Measurements from ENCODE around the gene PIPOX.

Gene PIPOX

GRCh38 chr17:29042679-29043538, at the start of gene PIPOX:
PIPOX (plus strand) TSS chr17:29043141; CDS start chr17:29043226, 85 bp downstream.
- FAIRE-seq: no peak

- FAIRE-seq: no peak
These were observed 49.1 kb upstream of the PIPOX start for GRCh38 chr17:28993645-28994426.

GRCh38 chr17:28996554-28997096, 46.3 kb upstream of the PIPOX start:
- FAIRE-seq: no peak

GRCh38 chr17:28997806-28998205, 45.1 kb upstream of the PIPOX start:
- FAIRE-seq: no peak

- FAIRE-seq: no peak
These were observed 43.7 kb upstream of the PIPOX start for GRCh38 chr17:28999206-28999605.

GRCh38 chr17:29000973-29001372, 42.0 kb upstream of the PIPOX start:
- FAIRE-seq: no peak

GRCh38 chr17:29002811-29003210, 40.1 kb upstream of the PIPOX start:
- no peak for FAIRE-seq

- FAIRE-seq: no peak
These were observed 39.7 kb upstream of the PIPOX start for GRCh38 chr17:29003289-29003688.

GRCh38 chr17:29004081-29004692, 38.8 kb upstream of the PIPOX start:
- no peak for FAIRE-seq

GRCh38 chr17:29005936-29006511, 36.9 kb upstream of the PIPOX start, which contains the start of gene SEZ6:
SEZ6 (minus strand) TSS chr17:29006033; CDS start chr17:29005869, 164 bp downstream.
- FAIRE-seq: no peak

GRCh38 chr17:29007456-29007855, 35.5 kb upstream of the PIPOX start:
- no peak for FAIRE-seq

GRCh38 chr17:29007860-29008455, 35.0 kb upstream of the PIPOX start:
- no peak for FAIRE-seq

- no peak for FAIRE-seq
These were observed 34.4 kb upstream of the PIPOX start for GRCh38 chr17:29008591-29008990.

- FAIRE-seq: no peak
These were observed 32.8 kb upstream of the PIPOX start for GRCh38 chr17:29010129-29010528.

GRCh38 chr17:29010586-29010985, 32.4 kb upstream of the PIPOX start:
- no peak for FAIRE-seq

- no peak for FAIRE-seq
These were observed 30.4 kb upstream of the PIPOX start for GRCh38 chr17:29012535-29012934.

GRCh38 chr17:29014716-29015115, 28.2 kb upstream of the PIPOX start:
- no peak for FAIRE-seq

- FAIRE-seq: no peak
These were observed 26.4 kb upstream of the PIPOX start for GRCh38 chr17:29016345-29017210.

GRCh38 chr17:29018788-29019474, 24.0 kb upstream of the PIPOX start:
- FAIRE-seq: no peak

- no peak for FAIRE-seq
These were observed 23.3 kb upstream of the PIPOX start for GRCh38 chr17:29019475-29020181.
